K562 (cell line): Measurements from ENCODE around the gene ATF6B. TPM values are rescaled to one million over a fixed set of nuclear protein-coding genes. Genes with fewer than 3 reads are reported as not detected.

Experiments used
- ATF7 ChIP-seq: fragments of 450-650 bp; IDR thresholded peaks from 2 replicates; pipeline ENCODE4 v1.7.1; 2014; ENCODE audit warnings: mild to moderate bottlenecking, moderate library complexity
- BACH1 ChIP-seq: fragments of 200-800 bp; sonication (Bioruptor generic); IDR thresholded peaks from 2 replicates; pipeline ENCODE4 v1.6.1; 2016; ENCODE audit warnings: missing genetic modification characterization, missing compliant biosample characterization
- E2F4 ChIP-seq: sonication (generic); formaldehyde crosslinking; IDR thresholded peaks from 2 replicates; pipeline ENCODE4 v1.8.0; 2022; ENCODE audit warnings: mild to moderate bottlenecking, low read depth, missing genetic modification reagents
- HBP1 ChIP-seq: fragments of 450-650 bp; formaldehyde crosslinking; IDR thresholded peaks from 2 replicates; pipeline ENCODE4 v1.4.0; 2022; ENCODE audit warnings: missing genetic modification characterization
- MGA ChIP-seq: fragments of 450-650 bp; IDR thresholded peaks from 2 replicates; pipeline ENCODE4 v1.6.1; 2016; ENCODE audit warnings: mild to moderate bottlenecking, moderate library complexity
- POLR2B ChIP-seq: fragments of 450-650 bp; IDR thresholded peaks from 2 replicates; pipeline ENCODE4 v1.6.1; 2018; ENCODE audit warnings: low read depth; ENCODE audit not compliant: partially characterized antibody
- ZNF408 ChIP-seq: fragments of 250-450 bp; sonication (Bioruptor Pico); IDR thresholded peaks from 2 replicates; pipeline ENCODE4 v1.4.0; 2020; ENCODE audit warnings: low read depth, mild to moderate bottlenecking, moderate library complexity
- polyA plus RNA-seq, 8 experiments: library from polyadenylated mRNA; depleted of rRNA in 4 of 8; stranded (reverse) in 5 of 8; unstranded in 3 of 8; fragments of >200 nt; fragmentation: Nextera tagmentation in 2 of 8; fragmentation: Illumina TruSeq in 1 of 8; extraction: Ambion mirVana in 2 of 8; extraction: Trizol in 1 of 8; gene quantifications; 2 replicates each; pipeline versions ENCODE4 v1.2.1 to v1.2.3, GENCODE V29; 2011 to 2014; ENCODE audit warnings: inconsistent platforms in 1 of 8, missing spikeins in 1 of 8
- total RNA-seq, 7 experiments: library from RNA; depleted of rRNA in 6 of 7; stranded (reverse); fragments of >200 nt in 6 of 7; fragmentation: Illumina TruSeq in 2 of 7; extraction: Trizol in 2 of 7; gene quantifications; 2 replicates each; pipeline versions ENCODE4 v1.2.1 to v1.2.3, GENCODE V29; 2011 to 2021; ENCODE audit warnings: low replicate concordance in 1 of 7

Gene ATF6B
- total and polyA plus RNA-seq, 9 of the 15 experiments (the other 6 are each of a cell fraction or from before 2014, with no cell fraction given) = 20.7 to 131 (median 31.7) TPM

GRCh38 chr6:32153564-32154513 lies 25.8 kb upstream of the ATF6B start, which contains the start of gene PPT2 (continued):
- TF ChIP-seq MGA (peak; percentile 42), ZNF408 (CRISPR knock-in tag) (no peak), ATF7 (peak; percentile 99), POLR2B (peak; percentile 62), BACH1 (tag) (no peak), HBP1 (CRISPR knock-in tag) (peak; percentile 20; the same call in 1 of the 2 replicates), E2F4 (CRISPR knock-in tag) (0 out of 2 replicates have a peak, but pooled peaks have one; percentile 5)
